Ovary (tissue), 9 donors: ENCODE data around the gene MID1. TPM values are rescaled to one million over a fixed set of nuclear protein-coding genes. Genes with fewer than 3 reads are reported as not detected.

Experiments used
- DNase-seq, 5 donors: peaks; one replicate each; pipeline ENCODE4 v3.0.0-alpha.2; 2019 to 2020
- H3K27ac ChIP-seq, 2 donors: fragments of 200-600 bp; one replicate each; pipeline versions ENCODE4 v1.5.1 to v1.8.0; 2019 to 2022
- H3K27me3 ChIP-seq: fragments of 200-600 bp; one replicate; pipeline ENCODE4 v1.8.0; 2022
- H3K36me3 ChIP-seq: fragments of 200-600 bp; sonication (generic); one replicate; pipeline ENCODE4 v1.5.1; 2019
- H3K4me1 ChIP-seq: one replicate; pipeline ENCODE4 v1.8.1; 2013; ENCODE audit warnings: mild to moderate bottlenecking, moderate library complexity; ENCODE audit not compliant: insufficient read depth
- H3K4me3 ChIP-seq: fragments of 200-600 bp; sonication (generic); one replicate; pipeline ENCODE4 v1.5.1; 2017
- H3K9me3 ChIP-seq, 2 donors: fragments of 200-600 bp in 1 of 2; sonication (generic) in 1 of 2; one replicate each; pipeline versions ENCODE4 v1.5.1 to v1.8.1; 2013 to 2019; ENCODE audit warnings: mild to moderate bottlenecking in 1 of 2, moderate library complexity in 1 of 2
- CTCF ChIP-seq, 3 donors: fragments of 450-650 bp in 2 of 3; fragments of 200-600 bp in 1 of 3; IDR thresholded peaks; one replicate each; pipeline versions ENCODE4 v1.5.1 to v1.8.0; 2016 to 2022; ENCODE audit warnings: antibody characterized with exemption in 3 of 3, mild to moderate bottlenecking in 1 of 3
- EP300 ChIP-seq: sonication (generic); formaldehyde crosslinking; IDR thresholded peaks from one replicate; pipeline ENCODE4 v1.6.1; 2017; ENCODE audit warnings: antibody characterized with exemption
- POLR2A ChIP-seq: fragments of 450-650 bp; IDR thresholded peaks from one replicate; pipeline ENCODE4 v1.6.1; 2017; ENCODE audit warnings: antibody characterized with exemption, mild to moderate bottlenecking, moderate library complexity
- WGBS, 3 donors: extraction: QIAGEN DNeasy Blood & Tissue Kit in 1 of 3; methylation state at CpG; one replicate each; pipeline versions ENCODE4 v1.1.5 to v1.1.7; 2013 to 2017; 5-methylcytosine and 5-hydroxymethylcytosine counted together
- intact Hi-C, 4 donors: fragments of 100-400 bp; cut with DNase I; formaldehyde crosslinking; loops; one replicate each; pipeline versions ENCODE4 v1.11.0 to v1.15.1; 2022 to 2023
- polyA plus RNA-seq, 2 donors: library from polyadenylated mRNA; stranded (reverse); fragments of 200-250 nt in 1 of 2; fragments of 350-450 nt in 1 of 2; fragmentation: Illumina TruSeq in 1 of 2; extraction: RNeasy Lipid Tissue Mini Kit (QIAGEN cat#74804) in 1 of 2; gene quantifications; one replicate each; pipeline ENCODE4 v1.2.3, GENCODE V29; 2013 to 2014
- total RNA-seq, 7 donors: library from RNA; depleted of rRNA in 2 of 7; stranded (reverse); fragments of >200 nt in 2 of 7; fragmentation: NEBNext Ultra II Directional in 3 of 7; extraction: Animal tissue kit (Norgen Biotek cat#: 25700) in 3 of 7; gene quantifications; one replicate each; pipeline versions ENCODE4 v1.1.0 to v1.2.4, GENCODE V29; 2016 to 2023
- donor health status: DM: no; HTN: no; CAD: no; lungs with moderate emphysema.
- donor health status: DM: no; HTN: no; CAD: no.
- donor health status: Bipolar disorder and iron deficiency.
- donor health status: DM: yes; HTN: yes; CAD: no.
- donor health status: DM: no; HTN: no; CAD: no.
- donor health status: DM: yes; HTN: yes; CAD: no.

MID1 gene
- total and polyA plus RNA-seq, 9 donors = 4.0 to 25.7 (median 17.0) TPM

- intact Hi-C loops = no loop called here
- H3K9me3 ChIP-seq = no peaks in the 10 kb centered on the region
- DNase-seq = no peak
- H3K36me3 ChIP-seq = no peaks in the 10 kb centered on the region
- no peaks in the 10 kb centered on the region for H3K27me3 ChIP-seq
- no peak overlapping the region for H3K4me3 ChIP-seq
- no peak for TF ChIP-seq CTCF (IDR thresholded peaks at IDR 0.05)
- H3K27ac ChIP-seq = no peak overlapping the region
- H3K4me1 ChIP-seq = no peaks in the 10 kb centered on the region
These were observed 123.9 kb downstream of the MID1 start for GRCh38 chrX:10496345-10496965.

- Histone ChIP-seq H3K27ac (no peak overlapping the region), H3K9me3 (no peaks in the 10 kb centered on the region), H3K4me3 (no peak overlapping the region), H3K4me1 (no peaks in the 10 kb centered on the region), H3K36me3 (no peaks in the 10 kb centered on the region), H3K27me3 (no peaks in the 10 kb centered on the region)
- 83 to 91% (median 89%) methylated on average over 3 of the region's 3 CpGs for WGBS, 3 donors
- DNase-seq = no peak
- intact Hi-C loops = no loop called here
- no peak for TF ChIP-seq EP300
- TF ChIP-seq POLR2A = no peak
- TF ChIP-seq CTCF (IDR thresholded peaks at IDR 0.05) = no peak
These were observed 124.7 kb downstream of the MID1 start for GRCh38 chrX:10495677-10496076.

GRCh38 chrX:10492250-10492649 is 128.1 kb downstream of the MID1 start:
- Histone ChIP-seq H3K27ac (no peak overlapping the region), H3K36me3 (no peaks in the 10 kb centered on the region), H3K9me3 (no peaks in the 10 kb centered on the region), H3K4me3 (no peak overlapping the region), H3K4me1 (no peaks in the 10 kb centered on the region), H3K27me3 (no peaks in the 10 kb centered on the region)
- intact Hi-C loops = no loop called here
- no peak for TF ChIP-seq CTCF (IDR thresholded peaks at IDR 0.05)
- TF ChIP-seq POLR2A = no peak
- no peak for TF ChIP-seq EP300
- DNase-seq = no peak

- intact Hi-C loops = no loop called here
- DNase-seq = no peak
- TF ChIP-seq CTCF (IDR thresholded peaks at IDR 0.05) (no peak), EP300 (no peak), POLR2A (no peak)
- peaks cover 2% of the 10 kb centered on the region for H3K4me1 ChIP-seq
- no peaks in the 10 kb centered on the region for H3K9me3 ChIP-seq
- no peak overlapping the region for H3K4me3 ChIP-seq
- H3K27me3 ChIP-seq = no peaks in the 10 kb centered on the region
- 56 to 65% (median 64%) methylated on average over 3 of the region's 3 CpGs for WGBS, 3 donors
- no peak overlapping the region for H3K27ac ChIP-seq
- H3K36me3 ChIP-seq = no peaks in the 10 kb centered on the region
These were observed 134.0 kb downstream of the MID1 start for GRCh38 chrX:10486373-10486772.
